GM18498 (cell line): ENCODE results near the gene DCAF10.
A peak's percentile ranks its signal among the peaks of the same experiment; 100 is the strongest.
"Not testable (repeated sequence)": the region's sequence is repeated elsewhere in the genome, so short reads cannot be mapped to it uniquely, and the experiment has no call there.

Experiments
- ATAC-seq: cut with Tn5 transposase; IDR thresholded peaks from one replicate; pipeline ENCODE4 v1.9.1; 2021; ENCODE audit warnings: mild to moderate bottlenecking, moderate library complexity; ENCODE audit not compliant: unreplicated experiment

DCAF10 gene

DNA sequence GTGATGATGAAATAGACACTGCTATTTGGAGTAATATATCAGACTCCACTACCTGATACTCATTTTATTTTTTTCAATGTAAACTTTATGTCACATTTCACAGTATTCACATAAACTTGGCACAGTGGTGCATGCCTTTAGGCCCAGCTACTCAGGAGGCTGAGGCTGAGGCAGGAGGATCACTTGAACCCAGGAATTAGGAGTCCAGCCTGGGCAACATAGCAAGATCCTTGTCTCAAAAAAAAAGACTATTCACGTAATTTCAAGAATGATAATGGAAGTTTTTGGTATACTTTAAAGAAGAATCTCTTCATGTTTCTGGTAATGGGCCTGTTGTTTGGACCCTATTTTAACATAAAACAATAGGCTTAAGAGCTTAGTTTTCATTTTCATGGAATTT, 56.0 kb downstream of the DCAF10 start:
- ATAC-seq, result no peak

- no peak for ATAC-seq
Observed at GRCh38 chr9:37859043-37859442, 58.4 kb downstream of the DCAF10 start.

DNA sequence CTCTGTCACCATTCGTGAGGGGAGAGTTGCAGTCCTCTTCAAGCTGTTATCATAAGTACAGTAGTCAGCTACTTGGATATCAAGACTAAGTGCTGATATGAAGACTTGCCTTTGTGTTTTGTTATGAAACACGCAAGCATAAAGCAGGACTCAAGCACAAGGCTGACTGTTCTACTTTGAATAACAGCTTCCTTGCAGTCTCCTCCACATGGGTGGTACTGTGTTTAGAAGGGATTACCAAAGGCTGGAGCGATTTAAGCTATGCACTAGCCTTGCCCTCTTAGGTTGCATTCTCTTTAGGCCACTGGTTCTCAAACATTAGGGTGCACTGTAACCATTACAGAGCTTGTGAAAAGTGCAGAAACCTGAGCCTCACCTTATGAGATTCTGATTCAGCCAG, 61.9 kb downstream of the DCAF10 start:
- ATAC-seq, result no peak

GRCh38 chr9:37870081-37870798, 69.6 kb downstream of the DCAF10 start:
- no peak for ATAC-seq

GRCh38 chr9:37870799-37871176, 70.2 kb downstream of the DCAF10 start:
- ATAC-seq, result no peak

DNA sequence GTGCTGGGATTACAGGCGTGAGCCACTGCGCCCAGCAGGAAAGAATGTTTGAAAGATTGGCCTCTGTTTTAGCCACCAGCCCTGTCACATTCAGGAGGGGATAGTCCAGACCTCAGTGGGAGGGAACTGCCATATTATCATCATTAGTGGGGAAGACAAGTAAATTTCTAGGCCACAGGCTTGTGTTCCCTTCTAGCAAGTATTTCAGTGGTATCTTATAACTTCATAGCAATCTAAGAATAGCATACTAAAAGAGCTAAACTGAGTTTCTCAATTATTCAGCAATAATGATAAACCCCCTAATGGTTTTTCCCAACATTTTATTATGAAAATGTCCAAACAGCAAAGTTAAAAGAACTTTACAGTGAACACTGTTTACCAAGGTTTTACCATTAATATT, 73.4 kb downstream of the DCAF10 start:
- ATAC-seq, result no peak

GRCh38 chr9:37876376-37876775, 75.8 kb downstream of the DCAF10 start:
- no peak for ATAC-seq

DNA sequence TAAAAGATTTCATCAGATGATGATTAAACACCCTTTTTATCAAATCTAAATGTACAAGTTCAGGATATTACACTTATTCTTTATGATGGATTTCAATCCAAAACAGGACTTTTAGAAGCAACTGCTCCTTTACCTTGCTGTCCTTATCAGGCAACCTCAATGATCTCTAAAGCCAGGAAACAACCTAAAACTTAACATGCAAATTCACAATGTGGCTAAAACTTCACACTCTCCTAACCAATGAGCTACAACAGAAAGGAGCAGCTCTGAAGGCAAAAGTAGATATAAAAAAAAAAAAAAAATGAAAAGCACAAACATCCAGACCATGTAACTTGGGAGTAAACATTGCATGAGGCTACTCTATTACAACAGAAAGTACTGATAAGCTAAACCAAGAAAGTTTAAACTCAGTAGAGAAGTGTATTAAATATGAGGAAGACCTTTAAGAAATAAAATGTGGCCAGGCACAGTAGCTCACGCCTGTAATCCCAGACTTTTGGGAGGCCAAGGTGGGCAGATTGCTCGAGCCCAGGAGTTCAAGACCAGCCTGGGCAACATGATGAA, 80.4 kb downstream of the DCAF10 start:
- ATAC-seq, result no peak

GRCh38 chr9:37887977-37888583, 87.5 kb downstream of the DCAF10 start:
- not testable (repeated sequence) for ATAC-seq

DNA sequence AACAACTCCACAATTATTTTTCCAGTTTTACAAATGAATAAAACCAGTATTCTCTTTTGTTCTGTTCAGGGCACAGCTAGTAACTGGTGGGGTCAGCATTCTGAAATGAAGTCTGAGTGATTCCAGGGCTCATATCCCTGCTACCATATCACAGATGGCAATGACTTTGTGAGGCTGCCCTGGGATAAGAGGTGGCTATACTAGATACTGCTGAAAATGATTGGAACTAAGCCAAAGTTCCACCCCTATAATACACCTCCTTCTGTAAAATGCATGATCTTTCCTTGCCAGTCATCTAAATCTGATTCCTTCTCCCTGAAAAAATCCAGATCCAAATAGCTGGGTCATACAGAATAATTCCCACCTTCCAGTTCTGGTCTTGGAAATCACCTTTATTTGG, 88.9 kb downstream of the DCAF10 start:
- ATAC-seq, result no peak

GRCh38 chr9:37891042-37891441, 90.4 kb downstream of the DCAF10 start:
- not testable (repeated sequence) for ATAC-seq

- no peak for ATAC-seq
Observed at GRCh38 chr9:37892063-37892462, 91.5 kb downstream of the DCAF10 start.

- no peak for ATAC-seq
Observed at GRCh38 chr9:37897665-37898064, 97.1 kb downstream of the DCAF10 start.

GRCh38 chr9:37899041-37899440, 98.4 kb downstream of the DCAF10 start:
- no peak for ATAC-seq

- ATAC-seq, result no peak
Observed at GRCh38 chr9:37902131-37902530, 101.5 kb downstream of the DCAF10 start.

DNA sequence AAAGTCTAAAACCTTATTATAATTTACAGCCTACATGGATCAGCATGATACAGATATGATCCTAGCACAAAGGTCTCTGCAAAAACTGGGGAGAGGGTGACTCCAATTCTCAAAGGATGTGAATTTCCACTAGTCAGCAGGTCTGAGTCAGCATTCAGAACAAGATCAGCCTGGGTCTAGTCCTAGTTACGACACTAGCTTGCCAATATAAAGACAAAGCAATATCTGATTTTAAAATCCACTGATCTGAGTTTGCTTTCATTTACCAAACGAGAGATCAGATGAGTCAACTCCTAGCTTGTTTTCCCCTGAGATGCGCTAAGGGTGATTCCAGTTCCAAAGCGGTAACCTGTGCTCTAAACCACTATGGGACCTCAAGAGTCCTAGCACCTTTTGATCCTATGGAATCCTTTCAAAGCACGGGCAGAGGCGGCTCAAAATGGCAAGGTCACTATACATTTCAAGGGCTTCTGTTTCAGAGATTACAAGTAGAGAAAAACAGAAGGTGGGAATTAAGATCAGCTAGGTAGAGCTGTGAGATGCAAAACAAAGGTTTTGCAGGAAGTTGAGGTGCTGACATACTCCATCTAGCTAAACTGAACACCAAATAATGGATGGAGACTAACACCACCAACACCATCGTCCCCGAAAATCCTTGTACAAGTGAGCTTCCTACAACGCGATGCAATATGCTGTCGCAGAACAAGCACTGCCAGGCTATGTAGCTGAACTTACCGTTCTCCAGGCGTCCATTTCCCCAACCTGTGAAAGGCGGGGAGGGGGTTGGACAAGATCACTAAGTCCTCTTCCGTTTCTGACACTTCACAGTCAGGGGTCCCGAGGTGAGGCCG, 102.4 kb downstream of the DCAF10 start:
- ATAC-seq, result peak; percentile 19

DNA sequence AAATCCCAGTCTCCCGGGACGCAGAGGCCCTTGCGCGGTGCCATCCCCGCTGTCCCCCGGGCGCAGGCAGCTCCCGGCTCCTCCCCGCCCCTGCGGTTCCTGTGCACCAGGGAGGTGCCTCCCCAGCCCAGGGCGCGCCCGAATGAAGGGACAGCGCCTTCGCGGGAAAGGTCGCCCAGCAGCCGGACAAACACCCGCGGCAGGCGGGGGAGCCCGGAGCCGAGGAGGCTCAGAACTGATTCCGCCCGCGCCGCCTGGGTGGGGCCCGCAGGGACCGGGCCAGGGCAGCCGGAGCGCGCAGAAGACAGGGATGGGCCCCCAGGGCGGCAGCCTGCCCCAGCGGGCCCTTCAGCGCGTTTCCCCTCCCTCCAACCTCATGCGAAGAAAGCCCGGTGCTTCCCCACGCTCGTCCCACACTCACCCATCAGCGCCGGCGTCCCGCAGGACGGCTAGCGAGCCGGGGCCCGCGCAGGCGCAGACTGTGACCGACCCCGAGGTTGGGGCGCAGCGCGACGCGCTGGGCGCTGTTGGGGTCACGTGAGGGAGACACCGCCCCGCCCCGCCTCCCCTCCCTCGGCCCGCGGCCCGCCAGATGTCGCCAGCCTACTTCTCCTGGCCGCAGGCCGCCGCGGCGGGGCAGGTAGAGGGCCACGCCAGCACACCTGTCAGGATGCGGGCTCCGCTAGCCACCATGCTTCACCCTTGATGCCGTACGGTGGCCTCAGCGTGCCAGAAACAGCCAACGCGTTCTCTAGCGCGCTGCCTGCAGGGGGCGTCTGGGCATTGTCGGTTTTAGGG, 103.2 kb downstream of the DCAF10 start, which contains the start of gene SLC25A51:
Gene SLC25A51 (minus strand): TSS at position 481 of the 798 bp plus-strand sequence. CDS start 15,577 bp downstream, outside the sequence.
- peak; percentile 86 for ATAC-seq

DNA sequence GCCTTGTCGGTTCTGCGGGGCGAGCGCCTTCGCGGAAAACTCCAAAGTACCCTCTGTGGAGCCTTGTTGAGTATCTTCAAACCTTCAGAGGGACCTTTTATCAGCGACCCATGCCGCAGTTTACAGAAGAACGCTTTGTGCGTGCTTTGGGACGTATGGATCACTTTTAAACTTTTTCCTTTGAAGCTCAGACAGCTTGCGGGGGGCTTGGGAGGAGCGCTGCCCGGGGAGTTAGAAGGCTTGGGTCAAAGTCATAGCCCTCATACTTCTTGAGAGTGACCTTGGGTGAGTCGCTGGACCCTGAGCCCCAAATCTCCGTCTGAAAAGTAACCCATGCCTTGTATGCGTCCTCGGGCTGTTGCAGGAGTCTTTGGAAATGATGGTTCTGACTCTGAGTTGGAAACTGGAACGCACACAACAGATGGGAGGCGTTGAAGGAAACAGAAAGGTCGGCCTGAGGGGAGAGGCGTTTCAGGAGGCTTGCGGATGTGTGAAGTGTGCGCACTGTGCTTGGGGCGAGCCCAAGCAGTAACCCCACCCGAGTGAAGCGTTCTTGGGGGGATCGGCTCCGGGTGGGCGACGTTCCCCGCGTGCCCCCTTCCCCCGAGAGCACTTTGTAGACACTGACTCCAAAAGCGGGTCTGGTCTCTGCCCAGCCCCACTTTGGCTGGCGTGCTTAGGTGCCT, 104.0 kb downstream of the DCAF10 start:
- no peak for ATAC-seq

- no peak for ATAC-seq
Observed at GRCh38 chr9:37905131-37905505, 104.5 kb downstream of the DCAF10 start.

DNA sequence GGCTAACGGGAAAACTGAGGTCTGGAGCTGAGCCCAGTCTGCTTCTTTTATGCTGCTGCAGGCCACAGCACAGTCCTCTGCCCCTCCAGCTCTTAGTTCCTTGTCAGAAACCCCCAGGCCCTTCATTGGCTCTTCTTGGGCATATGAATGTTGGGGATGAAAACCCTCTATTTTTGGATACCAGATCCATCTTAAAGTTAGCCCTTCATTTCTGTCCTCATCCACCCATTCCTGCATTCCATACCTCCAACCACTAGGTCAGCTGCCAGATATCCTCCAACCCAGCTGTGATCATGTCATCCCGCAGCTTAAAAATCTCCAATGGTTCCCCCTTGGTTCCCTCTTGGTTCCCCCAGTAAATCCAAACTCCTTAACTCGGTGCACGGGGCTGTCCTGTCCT, 105.2 kb downstream of the DCAF10 start:
- ATAC-seq, result no peak
